ENCODE measurements around the gene HELT. TPM values are rescaled to one million over a fixed set of nuclear protein-coding genes. Genes with fewer than 3 reads are reported as not detected.

HELT gene
- polyA plus RNA-seq, 3 donors = not detected

GRCh38 chr4:185016946-185017758 is 1.1 kb upstream of the HELT start:
- peaks cover 73 to 94% of the 10 kb centered on the region in 2 donors for H3K27me3 ChIP-seq (ENCODE audit: control insufficient read depth in 2 of 2, insufficient read depth in 2 of 2, low read length in 2 of 2)
- H3K79me2 ChIP-seq (ENCODE audit: insufficient read depth, low read length) = no peaks in the 10 kb centered on the region
- no peaks in the 10 kb centered on the region for H3K36me3 Mint-ChIP-seq
- peak overlapping the region in 1 of 2 donors; percentile 78 for H3K4me3 Mint-ChIP-seq
- peaks cover 0 to 22% (median 0%) of the 10 kb centered on the region in 7 donors for H3K9me3 Mint-ChIP-seq
- no peak for DNase-seq
- H3K27ac Mint-ChIP-seq = no peak overlapping the region
- intact Hi-C loops (cut with micrococcal nuclease) = no loop called here
- peaks cover 10% of the 10 kb centered on the region for H3K4me1 Mint-ChIP-seq
- H3K9me3 ChIP-seq (replicated peaks in 1 of 2; ENCODE audit: control insufficient read depth in 1 of 2, insufficient read depth in 1 of 2, low read length in 2 of 2) = peaks cover 0 to 21% of the 10 kb centered on the region in 2 donors
- H4K20me1 ChIP-seq (ENCODE audit: insufficient read depth, low read length) = no peaks in the 10 kb centered on the region
- no peaks in the 10 kb centered on the region for H3K36me3 ChIP-seq (replicated peaks in 1 of 2; ENCODE audit: control insufficient read depth in 1 of 2, insufficient read depth in 2 of 2, low read length in 2 of 2)
- H3K27ac ChIP-seq (ENCODE audit: low read depth in 1 of 2, low read length in 2 of 2) = no peak overlapping the region
- WGBS (ENCODE audit: insufficient coverage) = 2% methylated on average over 21 of the region's 34 CpGs
- H3K4me3 ChIP-seq (replicated peaks in 1 of 3; ENCODE audit: low read depth in 2 of 3, low read length in 3 of 3) = no peak overlapping the region
- no peaks in the 10 kb centered on the region for H3K4me1 ChIP-seq (ENCODE audit: control insufficient read depth in 1 of 2, insufficient read depth in 2 of 2, low read length in 2 of 2)
- H3K27me3 Mint-ChIP-seq (ENCODE audit: low read depth in 3 of 3) = peaks cover 96 to 99% (median 96%) of the 10 kb centered on the region in 3 donors
- H3K9ac ChIP-seq (ENCODE audit: insufficient read depth, low read length, poor library complexity, severe bottlenecking) = no peak overlapping the region
- TF ChIP-seq CTCF (IDR thresholded peaks at IDR 0.05) = no peak
- no peak overlapping the region for H3K4me2 ChIP-seq (replicated peaks; ENCODE audit: extremely low read depth, low read length, poor library complexity, severe bottlenecking)
- no peak overlapping the region for H2AFZ ChIP-seq (ENCODE audit: insufficient read depth, low read depth, low read length, poor library complexity, severe bottlenecking)

DNA sequence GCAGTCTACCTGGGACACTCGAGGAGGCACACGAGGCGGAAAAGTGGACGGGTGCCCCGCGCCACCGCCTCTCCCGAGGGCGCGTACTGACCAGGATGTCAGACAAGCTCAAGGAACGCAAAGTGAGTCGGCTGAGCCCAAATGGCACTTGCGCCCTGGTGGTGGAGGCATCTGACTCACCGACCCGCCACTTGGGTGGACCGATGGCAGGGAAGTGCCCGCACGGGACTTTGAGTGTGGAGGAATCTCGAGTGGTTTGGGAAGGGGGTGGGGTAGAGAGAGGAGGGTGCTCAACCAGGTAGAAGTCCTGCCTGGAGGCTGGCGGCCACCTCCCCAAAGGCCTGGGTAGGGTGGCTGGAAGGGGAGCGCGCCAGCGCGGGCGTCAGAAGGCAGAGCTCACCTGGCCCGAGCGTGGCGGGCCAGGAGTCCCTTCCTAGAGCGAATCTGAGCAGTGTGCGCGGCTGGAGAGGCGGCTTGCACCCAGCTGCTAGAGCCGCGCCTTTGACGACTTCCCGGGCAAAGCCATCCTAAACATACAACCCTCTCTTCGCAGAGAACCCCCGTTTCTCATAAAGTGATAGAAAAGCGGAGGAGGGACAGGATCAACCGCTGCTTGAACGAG is 655 bp downstream of the HELT start:
- DNase-seq = no peak
- H3K4me2 ChIP-seq (replicated peaks; ENCODE audit: extremely low read depth, low read length, poor library complexity, severe bottlenecking) = no peak overlapping the region
- peaks cover 0 to 21% of the 10 kb centered on the region in 2 donors for H3K9me3 ChIP-seq (replicated peaks in 1 of 2; ENCODE audit: control insufficient read depth in 1 of 2, insufficient read depth in 1 of 2, low read length in 2 of 2)
- Mint-ChIP-seq H3K9me3 (peaks cover 0 to 20% (median 0%) of the 10 kb centered on the region in 7 donors), H3K4me1 (peaks cover 8% of the 10 kb centered on the region), H3K27me3 (ENCODE audit: low read depth in 3 of 3) (peaks cover 93 to 99% (median 95%) of the 10 kb centered on the region in 3 donors), H3K27ac (peak overlapping the region in 1 of 7 donors; percentile 79), H3K36me3 (no peaks in the 10 kb centered on the region), H3K4me3 (peak overlapping the region in 1 of 2 donors; percentile 80)
- no peak overlapping the region for H3K9ac ChIP-seq (ENCODE audit: insufficient read depth, low read length, poor library complexity, severe bottlenecking)
- no peaks in the 10 kb centered on the region for H3K36me3 ChIP-seq (replicated peaks in 1 of 2; ENCODE audit: control insufficient read depth in 1 of 2, insufficient read depth in 2 of 2, low read length in 2 of 2)
- no peak overlapping the region for H3K4me3 ChIP-seq (replicated peaks in 1 of 3; ENCODE audit: low read depth in 2 of 3, low read length in 3 of 3)
- no peaks in the 10 kb centered on the region for H4K20me1 ChIP-seq (ENCODE audit: insufficient read depth, low read length)
- H2AFZ ChIP-seq (ENCODE audit: insufficient read depth, low read depth, low read length, poor library complexity, severe bottlenecking) = no peak overlapping the region
- TF ChIP-seq CTCF (IDR thresholded peaks at IDR 0.05) = no peak
- H3K27me3 ChIP-seq (ENCODE audit: control insufficient read depth in 2 of 2, insufficient read depth in 2 of 2, low read length in 2 of 2) = peaks cover 74 to 97% of the 10 kb centered on the region in 2 donors
- 4% methylated on average over 23 of the region's 41 CpGs for WGBS (ENCODE audit: insufficient coverage)
- intact Hi-C loops (cut with micrococcal nuclease) = no loop called here
- no peak overlapping the region for H3K27ac ChIP-seq (ENCODE audit: low read depth in 1 of 2, low read length in 2 of 2)
- H3K4me1 ChIP-seq (ENCODE audit: control insufficient read depth in 1 of 2, insufficient read depth in 2 of 2, low read length in 2 of 2) = no peaks in the 10 kb centered on the region
- H3K79me2 ChIP-seq (ENCODE audit: insufficient read depth, low read length) = no peaks in the 10 kb centered on the region

Measured in CD14-positive monocyte (primary cell).